Regular cardiac myocyte (primary cell): Measurements from ENCODE around the gene CRHR2. TPM values are rescaled to one million over a fixed set of nuclear protein-coding genes. Genes with fewer than 3 reads are reported as not detected.

Experiments
- total RNA-seq: library from RNA; depleted of rRNA; stranded (reverse); fragments of >200 nt; gene quantifications from 2 replicates; pipeline ENCODE4 v1.2.3, GENCODE V29; 2014

CRHR2 gene
- not detected in 2 replicates for total RNA-seq

DNA sequence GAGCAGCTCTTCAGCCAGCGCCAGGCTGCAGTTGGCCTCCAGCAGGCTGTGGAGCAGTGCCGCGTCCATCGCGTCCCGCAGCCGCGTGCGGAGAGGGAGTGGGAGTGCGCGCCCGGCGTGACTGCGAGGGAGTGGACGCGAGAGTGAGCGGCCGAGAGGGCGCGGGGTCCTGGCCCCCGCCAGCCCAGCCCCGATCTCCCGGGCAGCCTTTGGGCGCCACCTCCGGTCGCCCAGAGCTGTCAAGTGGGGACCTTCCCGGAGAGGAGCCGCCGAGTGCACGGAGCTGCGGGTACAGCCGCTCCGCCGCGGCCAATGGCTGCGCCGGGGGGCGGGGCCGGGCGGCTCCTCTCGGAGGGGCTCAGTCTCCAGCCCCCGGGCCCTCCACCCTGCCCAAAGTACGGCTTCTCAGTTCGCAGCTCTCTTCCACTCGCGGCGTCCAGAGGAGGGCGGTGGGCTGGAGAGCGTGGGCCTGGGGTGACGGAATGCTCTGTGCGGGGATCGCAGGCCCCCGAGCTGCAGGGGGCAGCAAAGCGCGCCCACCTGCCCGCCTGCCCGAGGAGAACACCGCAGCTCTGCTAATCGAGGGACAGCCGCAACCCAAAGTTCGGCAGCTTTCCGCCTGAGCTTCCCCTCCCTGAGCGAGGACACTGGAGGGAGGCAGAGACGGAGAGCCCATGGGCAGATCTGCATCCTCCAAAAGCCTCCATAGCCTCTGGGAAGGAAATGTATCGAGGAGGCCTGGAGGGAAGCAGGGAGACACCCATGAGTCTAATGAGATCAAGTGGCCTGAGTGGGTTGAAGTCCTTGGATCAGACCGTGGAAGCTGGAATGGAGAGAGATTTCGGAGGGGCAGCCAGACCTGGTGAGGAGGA, at the start of gene CRHR2:
TSS of gene CRHR2 (minus strand) at position 245 of the 872 bp plus-strand sequence. CDS start at position 69, 176 bp downstream.

Other genes starting within 250 kb of the CRHR2 start
- 4.4 and 5.4 TPM in 2 replicates for gene NOD1, start 203.7 kb downstream of the CRHR2 start, total RNA-seq
- gene GGCT, start 177.6 kb downstream of the CRHR2 start, total RNA-seq, result 23.1 and 28.6 TPM in 2 replicates
- 155 and 176 TPM in 2 replicates for gene GARS1, start 87.6 kb downstream of the CRHR2 start, total RNA-seq
- 6.9 and 89.9 TPM in 2 replicates for gene INMT, start 69.7 kb upstream of the CRHR2 start, total RNA-seq
- 5.8 and 6.2 TPM in 2 replicates for gene MINDY4, start 89.0 kb upstream of the CRHR2 start, total RNA-seq
- gene AQP1, start 229.4 kb upstream of the CRHR2 start, total RNA-seq, result 111 and 152 TPM in 2 replicates